Body of pancreas (tissue), 4 donors: ENCODE data around the gene GDPD3.

ENCODE experiments used
- POLR2A ChIP-seq, 3 donors: fragments of 450-650 bp; IDR thresholded peaks; one replicate each; pipeline ENCODE4 v1.6.1; 2016; ENCODE audit warnings: antibody characterized with exemption in 3 of 3, mild to moderate bottlenecking in 2 of 3
- TF ChIP-seq, protein P1 (sequence below), 7 experiments: fragments of 450-650 bp in 4 of 7; fragments of 200-600 bp in 3 of 7; sonication (generic) in 3 of 7; IDR thresholded peaks; one replicate each; pipeline ENCODE4 v1.5.1; 2016 to 2019; ENCODE audit warnings: antibody characterized with exemption in 7 of 7

DNA sequence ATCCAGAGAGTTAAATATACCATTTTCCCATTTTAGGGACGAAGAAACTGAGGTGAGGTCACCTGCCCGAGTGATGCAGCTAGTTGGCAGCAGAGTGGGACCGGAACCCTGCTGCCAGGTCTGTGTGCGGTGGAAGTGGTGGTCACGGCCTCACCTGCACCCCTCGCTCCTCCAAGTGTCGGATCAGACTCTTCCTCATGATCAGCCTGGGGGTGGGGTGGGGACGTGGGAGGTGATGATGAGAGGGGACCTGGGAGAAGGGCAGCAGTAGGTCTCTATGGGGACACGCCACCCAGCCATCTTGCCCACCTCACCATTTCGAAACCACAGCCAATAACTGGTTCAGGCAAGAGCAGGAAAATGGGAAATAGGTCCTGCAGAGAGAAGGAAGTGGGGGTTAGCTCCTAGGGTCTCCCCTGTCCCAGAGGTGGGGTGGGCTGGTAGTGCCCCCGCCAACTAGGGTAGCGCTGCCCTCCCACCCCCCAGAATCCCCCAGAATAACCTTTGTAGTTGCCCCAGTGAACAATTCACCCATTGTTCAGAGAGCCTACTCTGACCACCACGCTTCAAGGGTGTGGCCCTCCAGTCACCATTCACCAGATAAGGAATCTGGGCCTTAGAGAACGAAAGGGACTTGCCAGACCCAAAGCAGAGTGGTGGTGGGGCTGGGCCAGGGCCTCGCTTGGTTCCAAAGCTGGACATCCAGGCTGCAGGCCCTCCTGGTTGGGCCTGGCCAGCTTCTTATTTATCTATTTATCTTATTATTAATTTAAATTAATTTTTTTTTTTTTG, 5.1 kb downstream of the GDPD3 start:
- TF ChIP-seq, protein P1, sequence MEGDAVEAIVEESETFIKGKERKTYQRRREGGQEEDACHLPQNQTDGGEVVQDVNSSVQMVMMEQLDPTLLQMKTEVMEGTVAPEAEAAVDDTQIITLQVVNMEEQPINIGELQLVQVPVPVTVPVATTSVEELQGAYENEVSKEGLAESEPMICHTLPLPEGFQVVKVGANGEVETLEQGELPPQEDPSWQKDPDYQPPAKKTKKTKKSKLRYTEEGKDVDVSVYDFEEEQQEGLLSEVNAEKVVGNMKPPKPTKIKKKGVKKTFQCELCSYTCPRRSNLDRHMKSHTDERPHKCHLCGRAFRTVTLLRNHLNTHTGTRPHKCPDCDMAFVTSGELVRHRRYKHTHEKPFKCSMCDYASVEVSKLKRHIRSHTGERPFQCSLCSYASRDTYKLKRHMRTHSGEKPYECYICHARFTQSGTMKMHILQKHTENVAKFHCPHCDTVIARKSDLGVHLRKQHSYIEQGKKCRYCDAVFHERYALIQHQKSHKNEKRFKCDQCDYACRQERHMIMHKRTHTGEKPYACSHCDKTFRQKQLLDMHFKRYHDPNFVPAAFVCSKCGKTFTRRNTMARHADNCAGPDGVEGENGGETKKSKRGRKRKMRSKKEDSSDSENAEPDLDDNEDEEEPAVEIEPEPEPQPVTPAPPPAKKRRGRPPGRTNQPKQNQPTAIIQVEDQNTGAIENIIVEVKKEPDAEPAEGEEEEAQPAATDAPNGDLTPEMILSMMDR (IDR thresholded peaks at IDR 0.05) = no peak
- TF ChIP-seq POLR2A (IDR thresholded peaks at IDR 0.05) = no peak
